ENCODE results near the gene NQO2.

NQO2 gene, protein sequence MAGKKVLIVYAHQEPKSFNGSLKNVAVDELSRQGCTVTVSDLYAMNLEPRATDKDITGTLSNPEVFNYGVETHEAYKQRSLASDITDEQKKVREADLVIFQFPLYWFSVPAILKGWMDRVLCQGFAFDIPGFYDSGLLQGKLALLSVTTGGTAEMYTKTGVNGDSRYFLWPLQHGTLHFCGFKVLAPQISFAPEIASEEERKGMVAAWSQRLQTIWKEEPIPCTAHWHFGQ

DNA sequence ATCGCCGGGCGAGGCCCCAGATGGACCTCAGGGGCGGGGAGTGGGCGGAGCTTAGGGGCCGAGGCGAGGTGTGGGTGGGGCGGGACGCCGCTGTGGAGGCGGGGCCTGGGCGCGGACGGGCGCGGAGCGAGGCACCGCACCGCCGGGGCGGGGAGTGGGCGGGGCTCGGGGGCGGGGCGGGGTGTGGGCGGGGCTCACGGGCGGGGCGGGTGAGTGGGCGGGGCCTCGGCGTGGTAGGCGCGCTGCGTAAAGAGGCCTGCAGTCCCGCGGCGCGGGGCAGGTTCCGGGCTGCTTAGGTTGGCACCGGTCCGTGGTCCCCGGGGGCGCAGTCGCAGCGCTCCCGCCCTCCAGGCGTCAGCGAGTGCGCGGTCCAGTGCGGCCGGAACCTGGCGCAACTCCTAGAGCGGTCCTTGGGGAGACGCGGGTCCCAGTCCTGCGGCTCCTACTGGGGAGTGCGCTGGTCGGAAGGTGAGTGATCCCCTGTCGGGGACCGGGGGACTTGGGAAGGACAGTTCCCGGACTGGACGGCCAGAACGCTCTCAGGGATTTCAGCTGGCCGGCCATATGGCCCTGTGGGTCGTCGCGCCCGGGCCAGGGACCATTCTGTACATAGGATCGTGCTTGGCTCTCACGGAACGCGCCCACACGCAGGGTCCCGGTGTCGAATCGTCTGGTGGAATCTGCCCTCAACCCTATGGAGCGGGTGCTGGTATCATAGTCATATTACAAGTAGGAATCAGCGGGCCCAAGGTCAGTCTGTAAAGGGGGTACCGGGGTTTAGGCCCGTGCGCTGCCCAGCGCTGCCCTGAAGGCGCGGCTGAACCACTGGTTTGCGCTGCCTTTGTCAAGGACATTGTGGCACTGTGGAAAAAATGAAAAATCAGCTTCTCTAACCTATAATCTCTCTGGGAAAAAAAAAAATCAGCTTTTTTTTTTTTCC lies at the start of gene NQO2:
NQO2 (plus strand) TSS at position 277 of the 940 bp plus-strand sequence. CDS start 6,659 bp downstream, outside the sequence.
- Histone ChIP-seq H2AFZ (ENCODE audit: low read depth, low read length) (peak within 1 kb of the TSS; percentile 93), H3K27ac (ENCODE audit: low read length) (peak within 1 kb of the TSS; percentile 71)

DNA sequence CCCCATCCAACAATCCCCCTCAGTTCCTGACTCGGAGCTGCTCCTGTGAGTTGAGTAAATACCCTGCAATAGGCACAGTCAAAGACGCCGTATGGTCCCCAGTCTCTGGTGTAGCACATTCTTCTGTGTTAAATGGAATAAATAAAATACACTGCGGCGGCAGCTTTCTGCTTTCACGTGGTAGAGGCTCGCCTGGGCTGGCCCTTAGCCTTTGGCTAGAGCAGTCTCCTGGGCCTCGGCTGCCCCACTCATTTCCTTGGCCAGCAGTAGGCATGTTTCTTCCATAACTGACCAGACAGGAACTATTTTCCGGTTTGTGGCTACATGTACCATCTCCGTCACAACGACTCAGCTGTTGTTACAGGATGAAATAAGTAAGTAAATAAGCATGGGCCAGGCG lies 49.0 kb upstream of the NQO2 start:
- H3K4me1 ChIP-seq (ENCODE audit: insufficient read depth, low read length): no peaks in the 10 kb centered on the region
- H2AFZ ChIP-seq (ENCODE audit: low read depth, low read length): no peak overlapping the region
- H3K79me2 ChIP-seq (ENCODE audit: insufficient read depth, low read length): no peaks in the 10 kb centered on the region
- no peaks in the 10 kb centered on the region for H3K36me3 ChIP-seq (ENCODE audit: insufficient read depth, low read length)
- H3K9ac ChIP-seq (ENCODE audit: low read depth, low read length): no peak overlapping the region
- no peak for ATAC-seq (ENCODE audit: insufficient read depth, low read depth)
- no peaks in the 10 kb centered on the region for H3K27me3 ChIP-seq (ENCODE audit: insufficient read depth, low read length, poor library complexity)
- no peak overlapping the region for H3K27ac ChIP-seq (ENCODE audit: low read length)
- H3K9me3 ChIP-seq (ENCODE audit: insufficient read depth, low read length, severe bottlenecking): no peaks in the 10 kb centered on the region
- H4K20me1 ChIP-seq (ENCODE audit: insufficient read depth, low read length): no peaks in the 10 kb centered on the region
- no peak for DNase-seq
- TF ChIP-seq, protein P1, sequence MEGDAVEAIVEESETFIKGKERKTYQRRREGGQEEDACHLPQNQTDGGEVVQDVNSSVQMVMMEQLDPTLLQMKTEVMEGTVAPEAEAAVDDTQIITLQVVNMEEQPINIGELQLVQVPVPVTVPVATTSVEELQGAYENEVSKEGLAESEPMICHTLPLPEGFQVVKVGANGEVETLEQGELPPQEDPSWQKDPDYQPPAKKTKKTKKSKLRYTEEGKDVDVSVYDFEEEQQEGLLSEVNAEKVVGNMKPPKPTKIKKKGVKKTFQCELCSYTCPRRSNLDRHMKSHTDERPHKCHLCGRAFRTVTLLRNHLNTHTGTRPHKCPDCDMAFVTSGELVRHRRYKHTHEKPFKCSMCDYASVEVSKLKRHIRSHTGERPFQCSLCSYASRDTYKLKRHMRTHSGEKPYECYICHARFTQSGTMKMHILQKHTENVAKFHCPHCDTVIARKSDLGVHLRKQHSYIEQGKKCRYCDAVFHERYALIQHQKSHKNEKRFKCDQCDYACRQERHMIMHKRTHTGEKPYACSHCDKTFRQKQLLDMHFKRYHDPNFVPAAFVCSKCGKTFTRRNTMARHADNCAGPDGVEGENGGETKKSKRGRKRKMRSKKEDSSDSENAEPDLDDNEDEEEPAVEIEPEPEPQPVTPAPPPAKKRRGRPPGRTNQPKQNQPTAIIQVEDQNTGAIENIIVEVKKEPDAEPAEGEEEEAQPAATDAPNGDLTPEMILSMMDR (IDR thresholded peaks at IDR 0.05; ENCODE audit: borderline replicate concordance, extremely low read depth, low read length, poor library complexity, severe bottlenecking): no peak
- no peak for TF ChIP-seq EZH2 (IDR thresholded peaks at IDR 0.05; ENCODE audit: borderline replicate concordance, low read depth, low read length, severe bottlenecking)
- H3K4me2 ChIP-seq (ENCODE audit: insufficient read depth, low read length): no peak overlapping the region
- no peak overlapping the region for H3K4me3 ChIP-seq (ENCODE audit: low read depth in 1 of 2, low read length in 2 of 2)

More for the DNA sequence above, at the start of gene NQO2:
- DNase-seq: peak; percentile 86
- Histone ChIP-seq H3K79me2 (ENCODE audit: insufficient read depth, low read length) (no peaks in the 10 kb centered on the region; the same call in 1 of the 2 replicates), H3K9ac (ENCODE audit: low read depth, low read length) (peak within 1 kb of the TSS; percentile 97), H3K4me2 (ENCODE audit: insufficient read depth, low read length) (peak within 1 kb of the TSS; percentile 98), H3K4me3 (ENCODE audit: low read depth in 1 of 2, low read length in 2 of 2) (peak within 1 kb of the TSS; percentile 47 to 95), H3K27me3 (ENCODE audit: insufficient read depth, low read length, poor library complexity) (no peaks in the 10 kb centered on the region), H3K9me3 (ENCODE audit: insufficient read depth, low read length, severe bottlenecking) (no peaks in the 10 kb centered on the region), H3K4me1 (ENCODE audit: insufficient read depth, low read length) (peaks cover 23% of the 10 kb centered on the region), H4K20me1 (ENCODE audit: insufficient read depth, low read length) (no peaks in the 10 kb centered on the region), H3K36me3 (ENCODE audit: insufficient read depth, low read length) (peaks cover 7% of the 10 kb centered on the region)
- TF ChIP-seq EZH2 (IDR thresholded peaks at IDR 0.05; ENCODE audit: borderline replicate concordance, low read depth, low read length, severe bottlenecking): no peak
- TF ChIP-seq, protein P1 (IDR thresholded peaks at IDR 0.05; ENCODE audit: borderline replicate concordance, extremely low read depth, low read length, poor library complexity, severe bottlenecking): peak; percentile 4
- peak; percentile 77 for ATAC-seq (ENCODE audit: insufficient read depth, low read depth)

DNA sequence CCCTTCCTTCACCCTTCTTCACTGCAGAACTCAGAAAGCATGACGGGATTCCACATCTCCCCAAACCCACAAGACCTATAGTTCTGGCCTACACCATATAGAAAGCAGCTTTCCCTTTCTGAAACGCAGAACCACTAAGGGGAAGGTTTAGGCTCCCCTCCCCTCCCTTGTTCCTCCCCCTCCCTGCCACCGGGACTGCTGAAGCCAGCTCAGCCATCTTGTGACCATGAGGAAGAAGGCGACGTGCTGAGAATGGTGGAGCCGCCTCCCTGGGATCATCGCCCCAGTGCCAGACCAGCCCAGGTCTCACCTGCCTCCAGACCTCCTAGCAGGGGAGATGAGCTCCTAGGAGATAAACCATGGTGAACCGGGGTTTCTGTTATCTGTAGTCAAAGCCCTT lies 48.0 kb upstream of the NQO2 start:
- no peak overlapping the region for H3K4me3 ChIP-seq (ENCODE audit: low read depth in 1 of 2, low read length in 2 of 2)
- H3K27me3 ChIP-seq (ENCODE audit: insufficient read depth, low read length, poor library complexity): no peaks in the 10 kb centered on the region
- no peak for ATAC-seq (ENCODE audit: insufficient read depth, low read depth)
- no peak for DNase-seq
- no peak overlapping the region for H3K27ac ChIP-seq (ENCODE audit: low read length)
- H3K9me3 ChIP-seq (ENCODE audit: insufficient read depth, low read length, severe bottlenecking): no peaks in the 10 kb centered on the region
- no peak overlapping the region for H3K9ac ChIP-seq (ENCODE audit: low read depth, low read length)
- H3K4me1 ChIP-seq (ENCODE audit: insufficient read depth, low read length): no peaks in the 10 kb centered on the region
- no peak overlapping the region for H3K4me2 ChIP-seq (ENCODE audit: insufficient read depth, low read length)
- no peaks in the 10 kb centered on the region for H4K20me1 ChIP-seq (ENCODE audit: insufficient read depth, low read length)
- H2AFZ ChIP-seq (ENCODE audit: low read depth, low read length): no peak overlapping the region
- no peaks in the 10 kb centered on the region for H3K79me2 ChIP-seq (ENCODE audit: insufficient read depth, low read length)
- H3K36me3 ChIP-seq (ENCODE audit: insufficient read depth, low read length): no peaks in the 10 kb centered on the region
- TF ChIP-seq, protein P1 (IDR thresholded peaks at IDR 0.05; ENCODE audit: borderline replicate concordance, extremely low read depth, low read length, poor library complexity, severe bottlenecking): no peak
- TF ChIP-seq EZH2 (IDR thresholded peaks at IDR 0.05; ENCODE audit: borderline replicate concordance, low read depth, low read length, severe bottlenecking): no peak

All from DND-41 (cell line).